SKM-1 treated with dmso at 0.1 percent for 144 hours (cell line): ENCODE measurements around the gene MYEOV.

Experiments
- DNase-seq: peaks from one replicate; lab custom pipeline; 2025; ENCODE audit not compliant: unreplicated experiment; lab: John Stamatoyannopoulos, UW

The MYEOV gene

DNA sequence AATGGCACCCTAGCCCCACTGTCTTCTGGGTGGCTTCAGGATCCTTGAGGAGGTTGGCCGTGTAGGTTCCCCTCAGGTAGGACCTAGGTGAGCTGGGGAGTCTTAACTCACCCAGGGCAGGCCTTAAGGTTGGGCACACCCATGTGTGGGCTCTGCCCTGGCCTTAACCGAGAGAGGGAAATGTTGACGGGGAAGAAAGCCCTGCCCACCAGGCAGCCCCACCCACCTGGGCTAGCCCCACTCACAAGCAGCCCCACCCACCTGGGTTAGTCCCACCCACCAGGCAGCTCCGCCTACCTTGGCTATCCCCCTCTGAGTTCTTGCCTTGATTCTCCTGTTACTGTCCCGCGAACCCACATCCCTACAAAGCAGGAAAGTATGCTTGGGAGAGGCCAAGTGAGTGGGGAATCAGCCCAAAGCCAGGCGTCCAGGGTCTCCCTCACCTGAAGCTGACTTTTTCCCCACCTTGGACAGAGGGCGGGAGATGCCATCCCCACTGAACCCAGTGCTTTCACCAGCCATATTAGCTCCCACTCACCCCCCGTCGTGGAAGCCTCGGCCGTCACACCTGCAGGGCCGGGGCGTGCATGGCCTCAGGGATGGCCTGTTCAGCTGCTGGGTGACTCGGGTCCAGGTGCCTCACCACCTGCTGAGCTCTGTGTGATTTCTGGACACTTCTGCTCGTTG lies at the start of gene MYEOV:
TSS of gene MYEOV (plus strand) at position 337 of the 687 bp plus-strand sequence. CDS start 1,200 bp downstream, outside the sequence.
- peak; percentile 16 for DNase-seq

GRCh38 chr11:69244266-69244665 lies 49.7 kb upstream of the MYEOV start:
- no peak for DNase-seq

DNA sequence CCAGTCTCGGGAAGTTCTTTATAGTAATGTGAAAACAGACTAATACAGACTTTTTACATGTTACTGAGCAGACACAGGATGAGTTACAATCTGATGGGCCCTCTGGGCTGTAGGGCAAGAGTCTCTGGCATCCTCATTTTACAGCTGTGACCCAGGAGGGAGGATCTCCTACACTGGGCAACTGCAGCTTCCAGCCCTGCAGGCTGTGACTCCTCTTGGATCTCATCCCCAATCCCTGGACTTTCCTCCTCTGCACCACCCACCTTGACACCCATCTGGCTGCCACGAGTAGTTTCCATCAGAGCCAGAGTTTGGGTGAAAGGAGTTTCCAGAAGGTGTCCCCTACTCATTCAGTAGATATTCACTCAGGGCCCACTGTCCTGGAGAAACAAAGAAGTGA lies 48.9 kb upstream of the MYEOV start:
- no peak for DNase-seq

GRCh38 chr11:69245491-69246345 lies 48.2 kb upstream of the MYEOV start:
- no peak for DNase-seq

GRCh38 chr11:69249311-69250185 lies 44.4 kb upstream of the MYEOV start:
- DNase-seq, result no peak

GRCh38 chr11:69250186-69251056 lies 43.5 kb upstream of the MYEOV start:
- no peak for DNase-seq

DNA sequence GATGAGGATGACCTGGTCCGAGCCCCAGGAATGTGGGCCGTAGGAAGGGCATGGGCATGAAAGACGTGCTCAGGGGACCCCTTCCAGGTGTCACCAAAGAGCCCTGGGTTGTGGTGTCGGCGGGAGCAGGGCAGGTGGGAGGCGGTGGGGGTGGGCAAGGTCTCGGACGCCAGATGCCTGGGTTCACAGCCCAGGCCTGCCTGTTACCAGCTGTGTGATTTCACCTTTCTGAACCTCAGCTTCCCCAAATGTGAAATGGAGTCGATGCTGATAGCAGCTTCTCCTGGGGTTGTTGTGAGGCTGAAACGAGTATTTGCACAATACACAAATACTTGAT lies 42.9 kb upstream of the MYEOV start:
- DNase-seq, result no peak

DNA sequence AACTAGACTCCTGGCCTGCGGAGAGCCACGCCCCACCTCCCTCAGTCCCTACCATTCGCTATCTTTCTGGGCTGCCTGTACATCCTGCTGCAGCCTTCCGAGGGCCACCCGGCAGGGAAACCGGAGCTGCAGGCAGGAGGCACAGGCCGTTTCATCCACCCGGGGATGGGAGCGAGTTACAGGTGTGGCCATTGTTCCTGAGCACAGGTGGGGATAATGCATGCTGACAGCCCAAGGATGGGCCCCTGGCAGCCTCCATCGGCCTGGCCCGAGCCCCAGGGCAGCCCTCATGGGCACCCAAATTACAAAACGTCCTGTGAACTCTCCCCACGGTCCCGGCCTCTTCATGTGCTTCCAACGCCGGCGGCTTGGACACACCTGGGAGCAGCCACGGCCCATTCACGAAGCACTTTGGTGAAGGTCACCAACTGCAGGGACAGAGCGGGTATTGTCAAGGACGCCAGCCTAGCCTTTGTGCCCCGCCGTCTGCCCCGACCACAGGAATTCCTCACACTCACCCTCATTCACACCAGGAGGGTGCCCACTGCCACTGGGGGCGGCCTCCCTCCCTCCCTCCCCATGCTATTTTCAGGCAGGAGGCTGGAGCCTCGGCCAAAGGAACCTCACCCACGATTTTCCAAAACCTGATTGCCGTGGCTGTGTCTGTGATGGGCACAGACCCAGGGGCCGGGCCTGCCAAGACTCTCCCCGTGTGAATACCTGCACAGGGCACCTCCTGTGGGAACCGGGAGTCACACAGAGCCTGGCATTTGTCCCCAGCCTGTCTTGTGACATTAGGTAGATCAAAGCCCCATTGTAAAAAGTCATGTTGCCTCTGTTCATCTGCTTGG lies 42.1 kb upstream of the MYEOV start:
- no peak for DNase-seq

GRCh38 chr11:69252490-69252837 lies 41.5 kb upstream of the MYEOV start:
- DNase-seq, result no peak

DNA sequence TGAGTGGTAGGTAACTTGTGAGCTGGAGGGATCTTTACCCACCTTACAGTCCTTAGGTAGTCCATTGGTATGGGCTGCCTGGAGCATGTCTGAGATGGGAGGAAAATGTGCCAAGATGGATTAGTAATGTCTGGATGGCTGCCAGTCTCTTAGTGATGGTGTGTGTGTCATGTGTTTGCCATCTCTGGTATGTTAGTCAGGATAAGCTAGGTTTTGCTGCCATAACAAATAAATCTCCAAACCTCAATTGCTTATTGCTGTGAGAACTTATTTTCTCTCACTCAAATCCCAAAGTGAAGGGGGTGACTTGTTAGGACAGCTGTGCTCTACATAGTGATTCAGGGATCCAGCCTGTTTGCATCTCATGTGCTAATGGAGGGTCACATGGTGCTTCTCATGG lies 40.9 kb upstream of the MYEOV start:
- no peak for DNase-seq

DNA sequence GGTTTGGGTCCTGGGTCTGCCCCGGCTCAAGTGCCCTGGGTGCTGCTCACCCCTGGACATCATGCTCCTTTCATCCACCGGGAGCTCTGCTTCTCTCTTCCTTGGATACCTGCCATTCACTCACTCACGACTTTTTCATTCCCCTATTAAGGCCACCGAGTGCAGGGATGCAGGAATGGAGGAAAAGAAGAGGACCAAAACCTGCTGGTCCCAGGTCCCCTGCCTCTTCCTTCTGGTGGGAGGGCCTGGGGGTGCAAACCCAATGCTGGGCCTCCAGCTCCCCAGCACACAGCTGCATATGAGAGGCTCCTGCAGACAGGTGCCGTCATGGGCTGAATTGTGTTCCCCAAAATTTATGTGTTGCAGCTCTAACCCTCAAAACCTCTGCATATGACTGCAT lies 36.8 kb upstream of the MYEOV start:
- no peak for DNase-seq

DNA sequence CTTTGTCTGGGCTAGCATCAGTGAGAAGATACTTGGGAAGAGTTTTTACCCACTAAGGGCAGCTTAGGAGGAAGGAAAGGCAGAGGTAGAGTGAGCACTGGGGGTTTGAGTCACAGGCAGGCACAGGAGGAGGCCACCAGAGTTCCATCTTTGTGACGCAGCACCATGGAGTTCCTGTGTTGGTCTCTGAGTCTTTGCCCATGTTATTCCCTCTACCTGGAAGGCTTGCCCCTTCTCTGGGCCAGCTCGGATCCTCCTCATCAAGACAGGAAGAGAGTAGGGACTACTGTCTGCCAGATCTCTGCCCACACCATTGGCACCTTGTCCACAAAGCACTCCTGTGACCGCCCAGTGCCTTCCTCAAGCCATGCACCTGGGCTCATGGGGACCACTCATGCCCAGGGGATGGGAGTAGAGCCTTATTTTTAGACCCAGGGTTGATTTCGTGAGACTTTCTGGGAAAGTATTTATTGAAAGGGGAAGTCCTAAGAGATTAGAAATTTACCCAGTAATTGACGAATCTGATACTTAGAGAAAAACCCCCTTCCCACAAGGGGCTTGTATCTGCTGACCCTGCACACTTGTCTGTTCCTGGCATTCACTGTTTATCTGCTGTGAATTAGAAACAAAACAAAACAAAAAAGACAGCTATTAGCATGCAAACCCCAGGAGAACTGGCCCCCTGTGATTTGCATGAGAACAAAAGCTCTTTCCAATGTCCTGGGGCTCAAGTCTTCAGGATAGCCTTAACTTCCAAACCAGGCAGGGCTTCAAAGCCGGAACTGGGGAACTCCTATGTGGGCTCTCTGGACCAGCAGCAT lies 35.9 kb upstream of the MYEOV start:
- no peak for DNase-seq

- DNase-seq, result no peak
Measured at GRCh38 chr11:69259096-69259495, 34.9 kb upstream of the MYEOV start.

DNA sequence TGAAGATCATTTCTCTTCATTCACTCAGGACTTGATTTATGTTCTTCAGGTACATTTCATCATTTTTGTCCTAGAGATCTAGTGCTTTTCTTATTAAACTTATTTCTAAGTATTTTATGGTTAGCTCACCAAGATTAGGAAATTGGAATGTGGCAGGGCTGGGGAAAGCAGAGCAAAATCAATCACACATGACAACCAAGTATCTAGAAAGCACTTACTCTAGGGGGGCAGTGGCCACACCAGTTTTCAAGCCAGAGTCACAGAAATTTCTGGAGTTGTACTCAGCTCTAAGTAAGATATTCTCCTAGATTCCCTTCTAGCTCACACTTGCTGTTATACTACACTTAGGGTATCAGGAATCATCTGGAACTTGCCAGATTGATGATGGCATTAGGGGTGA lies 33.3 kb upstream of the MYEOV start:
- DNase-seq, result no peak

GRCh38 chr11:69261116-69261515 lies 32.8 kb upstream of the MYEOV start:
- DNase-seq, result no peak

DNA sequence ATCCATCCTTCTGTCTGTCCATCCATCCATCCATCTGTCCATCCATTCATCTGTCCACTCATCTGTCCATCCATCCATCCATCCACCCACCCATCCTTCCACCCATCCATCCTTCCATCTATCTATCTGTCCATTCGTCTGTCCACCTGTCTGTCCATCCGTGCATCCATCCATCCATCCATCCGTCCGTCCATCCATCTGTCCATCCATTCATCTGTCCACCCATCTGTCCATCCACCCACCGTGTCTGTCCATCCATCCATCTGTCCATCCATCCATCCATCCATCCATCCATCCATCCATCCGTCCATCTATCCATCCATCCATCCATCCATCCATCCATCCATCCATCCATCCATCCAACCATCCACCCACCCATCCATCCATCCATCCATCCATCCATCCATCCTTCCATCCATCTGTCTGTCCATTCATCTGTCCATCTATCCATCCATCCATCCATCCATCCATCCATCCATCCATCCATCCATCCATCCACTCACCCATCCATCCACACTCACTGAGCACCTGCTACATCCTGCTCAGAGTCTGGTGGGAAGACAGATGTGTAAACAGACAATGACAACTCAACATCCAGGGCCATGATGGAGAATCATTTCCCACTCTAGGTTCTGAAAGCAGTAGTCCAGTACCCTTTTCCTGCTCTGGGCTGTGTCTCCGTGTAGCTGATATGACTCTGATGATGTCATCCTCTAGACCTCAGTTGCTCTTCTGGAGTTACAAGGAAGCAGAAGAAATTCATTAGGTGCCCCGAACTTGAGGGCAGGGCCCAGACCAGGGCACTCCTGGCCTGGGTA lies 30.8 kb upstream of the MYEOV start:
- DNase-seq, result no peak

- no peak for DNase-seq
Measured at GRCh38 chr11:69263736-69264052, 30.3 kb upstream of the MYEOV start.

DNA sequence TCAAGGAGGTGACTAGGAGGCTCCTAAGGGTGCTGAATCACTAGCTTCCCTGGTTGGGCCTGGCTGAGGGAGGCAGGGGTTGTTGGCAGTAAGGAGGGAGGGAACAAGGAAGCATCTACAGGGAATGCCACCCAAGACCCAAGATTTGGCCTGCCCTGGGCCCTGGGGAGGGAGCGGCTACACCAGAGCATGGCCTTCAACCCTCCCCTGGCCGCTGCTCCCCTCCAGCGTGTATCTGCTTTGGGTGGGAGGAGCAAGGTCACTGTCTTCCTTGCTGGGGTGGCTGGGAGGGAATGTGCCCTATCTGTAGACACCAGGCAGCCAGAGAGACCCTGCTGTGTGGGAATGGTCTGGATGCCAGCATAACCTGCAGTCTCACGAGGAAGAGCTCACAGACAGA lies 29.5 kb upstream of the MYEOV start:
- DNase-seq, result no peak
